Measurements from ENCODE around the gene CDKN1C. TPM values are rescaled to one million over a fixed set of nuclear protein-coding genes. Genes with fewer than 3 reads are reported as not detected.

Gene CDKN1C
- polyA plus RNA-seq, 4 donors, result 125 to 210 (median 138) TPM

GRCh38 chr11:2849994-2850770, 35.4 kb downstream of the CDKN1C start:
- no peak for DNase-seq (ENCODE audit: low read depth in 4 of 4, low spot score in 2 of 4)

- DNase-seq (ENCODE audit: low read depth in 4 of 4, low spot score in 2 of 4), result no peak
Measured at GRCh38 chr11:2848497-2848896, 37.1 kb downstream of the CDKN1C start.

GRCh38 chr11:2847561-2847960, 38.0 kb downstream of the CDKN1C start:
- DNase-seq (ENCODE audit: low read depth in 4 of 4, low spot score in 2 of 4), result no peak

GRCh38 chr11:2846470-2846869, 39.1 kb downstream of the CDKN1C start:
- DNase-seq (ENCODE audit: low read depth in 4 of 4, low spot score in 2 of 4), result no peak

- no peak for DNase-seq (ENCODE audit: low read depth in 4 of 4, low spot score in 2 of 4)
Measured at GRCh38 chr11:2846056-2846455, 39.5 kb downstream of the CDKN1C start.

GRCh38 chr11:2844996-2845395, 40.6 kb downstream of the CDKN1C start:
- DNase-seq (ENCODE audit: low read depth in 4 of 4, low spot score in 2 of 4), result no peak

GRCh38 chr11:2844116-2844842, 41.3 kb downstream of the CDKN1C start:
- DNase-seq (ENCODE audit: low read depth in 4 of 4, low spot score in 2 of 4), result no peak

GRCh38 chr11:2843551-2843950, 42.0 kb downstream of the CDKN1C start:
- no peak for DNase-seq (ENCODE audit: low read depth in 4 of 4, low spot score in 2 of 4)

- DNase-seq (ENCODE audit: low read depth in 4 of 4, low spot score in 2 of 4), result no peak
Measured at GRCh38 chr11:2842876-2843275, 42.7 kb downstream of the CDKN1C start.

- DNase-seq (ENCODE audit: low read depth in 4 of 4, low spot score in 2 of 4), result no peak
Measured at GRCh38 chr11:2841411-2842190, 44.0 kb downstream of the CDKN1C start.

- DNase-seq (ENCODE audit: low read depth in 4 of 4, low spot score in 2 of 4), result no peak
Measured at GRCh38 chr11:2839395-2839943, 46.1 kb downstream of the CDKN1C start.

GRCh38 chr11:2838676-2839294, 46.8 kb downstream of the CDKN1C start:
- no peak for DNase-seq (ENCODE audit: low read depth in 4 of 4, low spot score in 2 of 4)

GRCh38 chr11:2838091-2838490, 47.5 kb downstream of the CDKN1C start:
- no peak for DNase-seq (ENCODE audit: low read depth in 4 of 4, low spot score in 2 of 4)

- DNase-seq (ENCODE audit: low read depth in 4 of 4, low spot score in 2 of 4), result no peak
Measured at GRCh38 chr11:2837651-2838050, 47.9 kb downstream of the CDKN1C start.

GRCh38 chr11:2837096-2837601, 48.4 kb downstream of the CDKN1C start:
- DNase-seq (ENCODE audit: low read depth in 4 of 4, low spot score in 2 of 4), result peak in 3 of 4 donors; percentile 48 to 80 (median 67)

GRCh38 chr11:2836315-2837095, 49.1 kb downstream of the CDKN1C start:
- no peak for DNase-seq (ENCODE audit: low read depth in 4 of 4, low spot score in 2 of 4)

GRCh38 chr11:2835751-2836150, 49.8 kb downstream of the CDKN1C start:
- no peak for DNase-seq (ENCODE audit: low read depth in 4 of 4, low spot score in 2 of 4)

GRCh38 chr11:2835296-2835695, 50.3 kb downstream of the CDKN1C start:
- DNase-seq (ENCODE audit: low read depth in 4 of 4, low spot score in 2 of 4), result no peak

GRCh38 chr11:2834503-2835273, 50.9 kb downstream of the CDKN1C start:
- no peak for DNase-seq (ENCODE audit: low read depth in 4 of 4, low spot score in 2 of 4)
